GM12878 (cell line): ENCODE results near the gene ZNF154. TPM values are rescaled to one million over a fixed set of nuclear protein-coding genes. Genes with fewer than 3 reads are reported as not detected.

Experiments
- ATAC-seq: fragments of 200-7000 bp; cut with Tn5 transposase; 3 replicates; pipeline ENCODE4 v1.9.1; 2020; ENCODE audit warnings: mild to moderate bottlenecking, moderate library complexity
- BruUV-seq: library from RNA; stranded (reverse); fragments of 400-500 nt; replicated peaks from 2 replicates; lab custom pipeline; 2021; lab: Mats Ljungman, UMichigan
- CTCF ChIA-PET: fragments of 300-600 bp; sonication (Branson Sonifier 250); formaldehyde crosslinking; extraction: SDS; loops from one replicate; lab custom pipeline; 2021; ENCODE audit warnings: inconsistent platforms; lab: Yijun Ruan, JAX
- POLR2A ChIA-PET: fragments of 350-600 bp; formaldehyde crosslinking; extraction: SDS; loops from one replicate; lab custom pipeline; 2021; ENCODE audit warnings: inconsistent platforms; lab: Charles Lee
- RAD21 ChIA-PET: fragments of 300-600 bp; sonication (Branson Sonifier 250); formaldehyde crosslinking; loops from one replicate; lab custom pipeline; 2023; ENCODE audit warnings: antibody characterized with exemption; ENCODE audit not compliant: unreplicated experiment; lab: Charles Lee
- SMC1A ChIA-PET: fragments of 300-600 bp; sonication (Branson Sonifier 250); formaldehyde crosslinking; loops from one replicate; lab custom pipeline; 2023; ENCODE audit not compliant: unreplicated experiment, uncharacterized antibody; lab: Charles Lee
- DNase-seq: peaks from one replicate; pipeline ENCODE4 v3.0.0-alpha.2; 2011; ENCODE audit warnings: low read depth, low spot score
- FAIRE-seq: peaks from 3 replicates; lab custom pipeline; 2011; peaks lifted over from hg19 to GRCh38; lab: Jason Lieb, UNC
- H2AFZ ChIP-seq: 2 replicates; pipeline ENCODE4 v1.6.0; 2011; ENCODE audit warnings: low read depth, low read length, control low read depth; ENCODE audit not compliant: control insufficient read depth
- H3K27ac ChIP-seq: 2 replicates; pipeline ENCODE4 v1.5.1; 2011; ENCODE audit warnings: control low read depth; ENCODE audit not compliant: control insufficient read depth, insufficient read depth
- H3K27me3 ChIP-seq, 2 experiments: replicated peaks in 1 of 2; 2 replicates each; pipeline versions ENCODE4 v1.6.0 to v1.6.1; 2011; ENCODE audit warnings: low read length in 1 of 2; ENCODE audit not compliant: control insufficient read depth in 2 of 2, insufficient read depth in 2 of 2
- H3K36me3 ChIP-seq, 2 experiments: 2 replicates each; pipeline ENCODE4 v1.5.1; 2011; ENCODE audit warnings: low read length in 1 of 2; ENCODE audit not compliant: control insufficient read depth in 2 of 2, insufficient read depth in 2 of 2
- H3K4me1 ChIP-seq: 2 replicates; pipeline ENCODE4 v1.6.1; 2011; ENCODE audit warnings: mild to moderate bottlenecking, low read length, moderate library complexity, mixed read lengths; ENCODE audit not compliant: control insufficient read depth, insufficient read depth
- H3K4me2 ChIP-seq: 2 replicates; pipeline ENCODE4 v1.6.0; 2011; ENCODE audit warnings: control low read depth; ENCODE audit not compliant: control insufficient read depth, insufficient read depth
- H3K4me3 ChIP-seq: fragments of 200-600 bp; sonication (generic); 2 replicates; pipeline ENCODE4 v1.5.1; 2016
- H3K79me2 ChIP-seq: 2 replicates; pipeline ENCODE4 v1.6.0; 2011; ENCODE audit warnings: low read length; ENCODE audit not compliant: control insufficient read depth, insufficient read depth
- H3K9ac ChIP-seq: 2 replicates; pipeline ENCODE4 v1.8.0; 2011; ENCODE audit warnings: low read length, control low read depth, mixed read lengths; ENCODE audit not compliant: control insufficient read depth, insufficient read depth
- H3K9me3 ChIP-seq: replicated peaks from 3 replicates; pipeline ENCODE4 v1.5.1; 2011; ENCODE audit warnings: mild to moderate bottlenecking, low read length; ENCODE audit not compliant: control insufficient read depth, insufficient read depth
- H4K20me1 ChIP-seq: 2 replicates; pipeline ENCODE4 v1.6.0; 2011; ENCODE audit not compliant: control insufficient read depth, insufficient read depth
- ATF7 ChIP-seq: fragments of 450-650 bp; IDR thresholded peaks from 2 replicates; pipeline ENCODE4 v1.6.1; 2016; ENCODE audit warnings: low read depth, mild to moderate bottlenecking
- CREB1 ChIP-seq: IDR thresholded peaks from 2 replicates; pipeline ENCODE4 v1.6.1; 2012; ENCODE audit warnings: low read depth, mild to moderate bottlenecking, inconsistent platforms
- DPF2 ChIP-seq: fragments of 450-650 bp; IDR thresholded peaks from 2 replicates; pipeline ENCODE4 v1.6.1; 2017; ENCODE audit warnings: mild to moderate bottlenecking
- FOXK2 ChIP-seq: fragments of 450-650 bp; IDR thresholded peaks from 2 replicates; pipeline ENCODE4 v1.6.1; 2017; ENCODE audit warnings: mild to moderate bottlenecking, moderate library complexity
- JUND ChIP-seq: IDR thresholded peaks from 2 replicates; pipeline ENCODE4 v1.6.1; 2012; ENCODE audit warnings: low read depth, mild to moderate bottlenecking, low read length, improper control_type of control experiment, moderate library complexity
- NFIC ChIP-seq: IDR thresholded peaks from 2 replicates; pipeline ENCODE4 v1.6.1; 2012; ENCODE audit warnings: low read depth, mild to moderate bottlenecking, inconsistent platforms, low read length, moderate library complexity
- NR2C1 ChIP-seq: fragments of 450-650 bp; IDR thresholded peaks from 2 replicates; pipeline ENCODE4 v1.6.1; 2017; ENCODE audit warnings: antibody characterized with exemption, mild to moderate bottlenecking, moderate library complexity
- NR2F1 ChIP-seq: fragments of 450-650 bp; conservative IDR thresholded peaks from 2 replicates; pipeline ENCODE4 v1.6.1; 2017; ENCODE audit warnings: mild to moderate bottlenecking
- RAD51 ChIP-seq: fragments of 450-650 bp; IDR thresholded peaks from 2 replicates; pipeline ENCODE4 v1.6.1; 2016; ENCODE audit warnings: moderate library complexity, mild to moderate bottlenecking, inconsistent platforms
- RB1 ChIP-seq: fragments of 450-650 bp; formaldehyde crosslinking; IDR thresholded peaks from 2 replicates; pipeline ENCODE4 v1.6.1; 2017; ENCODE audit warnings: mild to moderate bottlenecking, borderline replicate concordance
- RELA ChIP-seq: fragments of 450-650 bp; IDR thresholded peaks from 2 replicates; pipeline ENCODE4 v1.8.0; 2014; ENCODE audit warnings: borderline replicate concordance; ENCODE audit not compliant: partially characterized antibody
- SMC3 ChIP-seq: IDR thresholded peaks from 2 replicates; pipeline ENCODE4 v1.6.1; 2011; ENCODE audit warnings: low read length, improper control_type of control experiment, borderline replicate concordance
- STAT3 ChIP-seq: IDR thresholded peaks from 2 replicates; pipeline ENCODE4 v1.6.1; 2011; ENCODE audit warnings: low read depth, low read length, improper control_type of control experiment
- TAF1 ChIP-seq: IDR thresholded peaks from 2 replicates; pipeline ENCODE4 v1.6.1; 2011; ENCODE audit warnings: mild to moderate bottlenecking, low read depth, low read length, borderline replicate concordance
- ZSCAN29 ChIP-seq: fragments of 450-650 bp; IDR thresholded peaks from 2 replicates; pipeline ENCODE4 v1.6.1; 2017; ENCODE audit warnings: mild to moderate bottlenecking, moderate library complexity
- WGBS: methylation state at CpG from one replicate; pipeline ENCODE4 v1.1.6; 2016; ENCODE audit warnings: low lambda C conversion rate; ENCODE audit not compliant: insufficient replicate concordance, insufficient coverage; ENCODE audit errors: missing lambda C conversion rate; 5-methylcytosine and 5-hydroxymethylcytosine counted together
- in situ Hi-C: fragments of 300-500 bp; cut with MboI; formaldehyde crosslinking; loops from 9 replicates; pipeline ENCODE4 v1.14.3; 2018; ENCODE audit warnings: mixed read lengths
- intact Hi-C: fragments of 100-400 bp; cut with micrococcal nuclease; formaldehyde crosslinking; loops from one replicate; pipeline ENCODE4 v1.14.2; 2022; ENCODE audit not compliant: unreplicated experiment
- polyA plus RNA-seq, 11 experiments: library from polyadenylated mRNA; depleted of rRNA in 4 of 11; unstranded in 6 of 11; stranded (reverse) in 5 of 11; fragments of >200 nt; fragmentation: Nextera tagmentation in 4 of 11; fragmentation: Illumina TruSeq in 1 of 11; extraction: Ambion mirVana in 4 of 11; extraction: Trizol in 1 of 11; gene quantifications; 1 replicate in 1 of 11; 2 replicates in 10 of 11; pipeline versions ENCODE4 v1.2.1 to v1.2.3, GENCODE V29; 2011 to 2016; ENCODE audit warnings: inconsistent platforms in 2 of 11, missing spikeins in 2 of 11, low read depth in 1 of 11
- total RNA-seq, 4 experiments: library from RNA; depleted of rRNA in 3 of 4; stranded (reverse); fragments of >200 nt in 3 of 4; fragmentation: Illumina TruSeq in 1 of 4; extraction: Trizol in 1 of 4; gene quantifications; 2 replicates each; pipeline versions ENCODE4 v1.2.1 to v1.2.3, GENCODE V29; 2013 to 2021
- TF ChIP-seq, protein P1 (sequence below): fragments of 450-650 bp; IDR thresholded peaks from 2 replicates; pipeline ENCODE4 v1.6.1; 2017; ENCODE audit warnings: low read depth, mild to moderate bottlenecking, moderate library complexity

ZNF154 gene
- total and polyA plus RNA-seq, 10 of the 15 experiments (the other 5 are each of a cell fraction or from before 2014, with no cell fraction given) = 0.22 to 1.9 (median 1.1) TPM

DNA sequence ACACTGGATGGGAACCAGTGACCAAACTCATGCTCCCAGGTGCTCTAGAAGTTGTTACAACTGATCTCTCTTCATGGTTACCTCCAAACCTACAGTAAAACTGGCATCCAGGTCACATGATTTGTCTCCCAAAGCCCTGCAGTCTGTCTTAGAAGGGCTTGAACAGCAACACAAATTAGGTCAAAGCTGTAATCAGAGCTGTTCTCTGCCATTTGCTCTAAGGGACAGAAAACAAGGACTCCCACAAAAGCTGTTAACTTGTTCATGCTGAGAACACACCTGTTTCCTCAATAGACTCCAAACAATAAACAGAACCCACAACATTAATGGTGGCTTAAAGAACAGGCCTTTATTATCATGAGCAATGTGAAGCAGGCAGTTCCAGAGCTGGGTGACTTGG, 10.4 kb upstream of the ZNF154 start:
- Histone ChIP-seq H3K27me3 (no peaks in the 10 kb centered on the region), H4K20me1 (no peaks in the 10 kb centered on the region), H3K27ac (no peak overlapping the region), H3K4me1 (no peaks in the 10 kb centered on the region), H3K9me3 (peaks cover 46% of the 10 kb centered on the region), H2AFZ (no peak overlapping the region), H3K4me3 (no peak overlapping the region), H3K9ac (no peak overlapping the region), H3K4me2 (no peak overlapping the region), H3K79me2 (no peaks in the 10 kb centered on the region), H3K36me3 (peaks cover 14 to 27% of the 10 kb centered on the region in 2 experiments)
- TF ChIP-seq TAF1 (no peak), RAD51 (no peak), FOXK2 (no peak)
- ChIA-PET SMC1A (no interaction called here), CTCF (no interaction called here), RAD21 (no interaction called here), POLR2A (no interaction called here)
- intact Hi-C loops = no loop called here
- no TSS peak for BruUV-seq
- in situ Hi-C loops = no loop called here
- FAIRE-seq (no peak), ATAC-seq (no peak), DNase-seq (no peak)

- no peak overlapping the region for H3K4me2 ChIP-seq
- H3K9me3 ChIP-seq = peaks cover 6% of the 10 kb centered on the region; the same call in 2 of the 3 replicates
- no peak overlapping the region for H3K4me3 ChIP-seq
- DNase-seq (no peak), ATAC-seq (no peak), FAIRE-seq (no peak)
- no peak overlapping the region for H3K27ac ChIP-seq
- H4K20me1 ChIP-seq = no peaks in the 10 kb centered on the region
- H3K27me3 ChIP-seq = no peaks in the 10 kb centered on the region
- ChIA-PET RAD21 (no interaction called here), CTCF (interaction anchor here (1.0 kb wide), 1 partner anchor 17 kb away, joined by 3 read pairs; no protein-coding TSS in a partner anchor), POLR2A (no interaction called here), SMC1A (no interaction called here)
- no peak overlapping the region for H2AFZ ChIP-seq
- intact Hi-C loops (no loop called here), in situ Hi-C loops (no loop called here)
- no peak overlapping the region for H3K9ac ChIP-seq
- H3K36me3 ChIP-seq = no peaks in the 10 kb centered on the region
- BruUV-seq = no TSS peak
- TF ChIP-seq STAT3 (no peak), DPF2 (no peak), CREB1 (no peak), RELA (no peak), NR2F1 (no peak), ATF7 (no peak), RB1 (no peak), NFIC (no peak), TAF1 (no peak), SMC3 (no peak), NR2C1 (no peak), JUND (no peak), ZSCAN29 (no peak)
- TF ChIP-seq, protein P1, sequence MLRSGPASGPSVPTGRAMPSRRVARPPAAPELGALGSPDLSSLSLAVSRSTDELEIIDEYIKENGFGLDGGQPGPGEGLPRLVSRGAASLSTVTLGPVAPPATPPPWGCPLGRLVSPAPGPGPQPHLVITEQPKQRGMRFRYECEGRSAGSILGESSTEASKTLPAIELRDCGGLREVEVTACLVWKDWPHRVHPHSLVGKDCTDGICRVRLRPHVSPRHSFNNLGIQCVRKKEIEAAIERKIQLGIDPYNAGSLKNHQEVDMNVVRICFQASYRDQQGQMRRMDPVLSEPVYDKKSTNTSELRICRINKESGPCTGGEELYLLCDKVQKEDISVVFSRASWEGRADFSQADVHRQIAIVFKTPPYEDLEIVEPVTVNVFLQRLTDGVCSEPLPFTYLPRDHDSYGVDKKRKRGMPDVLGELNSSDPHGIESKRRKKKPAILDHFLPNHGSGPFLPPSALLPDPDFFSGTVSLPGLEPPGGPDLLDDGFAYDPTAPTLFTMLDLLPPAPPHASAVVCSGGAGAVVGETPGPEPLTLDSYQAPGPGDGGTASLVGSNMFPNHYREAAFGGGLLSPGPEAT = no peak
- no peaks in the 10 kb centered on the region for H3K4me1 ChIP-seq
- H3K79me2 ChIP-seq = no peaks in the 10 kb centered on the region
- WGBS = 0% methylated on average over 1 of the region's 1 CpG
These were observed 3.2 kb upstream of the ZNF154 start for GRCh38 chr19:57712222-57712621.
